ENCODE data around the gene TMEM123. TPM values are rescaled to one million over a fixed set of nuclear protein-coding genes. Genes with fewer than 3 reads are reported as not detected.
A peak's percentile ranks its signal among the peaks of the same experiment; 100 is the strongest.

TMEM123 gene
- total RNA-seq, 1 experiment from 2014 or later = 236 TPM

DNA sequence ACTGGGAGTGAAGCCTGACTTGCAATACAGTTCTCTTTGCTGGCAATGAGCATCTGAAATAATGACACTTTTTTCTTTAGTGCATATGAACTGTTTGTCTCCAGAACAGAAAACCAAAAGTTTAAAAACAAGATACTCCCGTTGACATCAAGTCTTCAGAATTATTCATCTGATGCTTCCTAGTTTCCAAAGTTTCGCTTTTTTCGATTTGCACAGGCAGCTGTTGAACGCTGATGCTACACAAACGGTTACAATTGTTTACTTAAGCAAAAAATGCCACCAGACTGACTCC is 106.2 kb downstream of the TMEM123 start:
- CTCF ChIA-PET = interaction anchor here (0.5 kb wide), 1 partner anchor 12 kb away, joined by 3 read pairs; no protein-coding TSS in a partner anchor
- no TSS peak for BruUV-seq (replicated peaks)
- intact Hi-C loops (cut with micrococcal nuclease; ENCODE audit: unreplicated experiment) = loop anchor here (10.0 kb wide), 1 partner anchor 148 kb away; no protein-coding TSS in a partner anchor
- peak overlapping the region; percentile 77 for H3K4me3 Mint-ChIP-seq (ENCODE audit: low read depth, unreplicated experiment)
- H3K9me3 Mint-ChIP-seq (ENCODE audit: low read depth, unreplicated experiment) = no peaks in the 10 kb centered on the region
- DNase-seq = no peak
- peaks cover 38% of the 10 kb centered on the region for H3K36me3 Mint-ChIP-seq (ENCODE audit: insufficient read depth, unreplicated experiment)
- TF ChIP-seq, protein P1, sequence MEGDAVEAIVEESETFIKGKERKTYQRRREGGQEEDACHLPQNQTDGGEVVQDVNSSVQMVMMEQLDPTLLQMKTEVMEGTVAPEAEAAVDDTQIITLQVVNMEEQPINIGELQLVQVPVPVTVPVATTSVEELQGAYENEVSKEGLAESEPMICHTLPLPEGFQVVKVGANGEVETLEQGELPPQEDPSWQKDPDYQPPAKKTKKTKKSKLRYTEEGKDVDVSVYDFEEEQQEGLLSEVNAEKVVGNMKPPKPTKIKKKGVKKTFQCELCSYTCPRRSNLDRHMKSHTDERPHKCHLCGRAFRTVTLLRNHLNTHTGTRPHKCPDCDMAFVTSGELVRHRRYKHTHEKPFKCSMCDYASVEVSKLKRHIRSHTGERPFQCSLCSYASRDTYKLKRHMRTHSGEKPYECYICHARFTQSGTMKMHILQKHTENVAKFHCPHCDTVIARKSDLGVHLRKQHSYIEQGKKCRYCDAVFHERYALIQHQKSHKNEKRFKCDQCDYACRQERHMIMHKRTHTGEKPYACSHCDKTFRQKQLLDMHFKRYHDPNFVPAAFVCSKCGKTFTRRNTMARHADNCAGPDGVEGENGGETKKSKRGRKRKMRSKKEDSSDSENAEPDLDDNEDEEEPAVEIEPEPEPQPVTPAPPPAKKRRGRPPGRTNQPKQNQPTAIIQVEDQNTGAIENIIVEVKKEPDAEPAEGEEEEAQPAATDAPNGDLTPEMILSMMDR (IDR thresholded peaks at IDR 0.05; ENCODE audit: unreplicated experiment) = no peak
- peak overlapping the region; percentile 89 for H3K27ac Mint-ChIP-seq (ENCODE audit: unreplicated experiment)
- H3K4me1 Mint-ChIP-seq (ENCODE audit: low read depth, unreplicated experiment) = peaks cover 19% of the 10 kb centered on the region
- no peaks in the 10 kb centered on the region for H3K27me3 Mint-ChIP-seq (ENCODE audit: unreplicated experiment)

Other genes starting within 250 kb of the TMEM123 start
- gene BIRC3, start 135.3 kb downstream of the TMEM123 start, total RNA-seq (2022) = 69.4 and 85.6 TPM in 2 replicates
- 28.3 and 32.6 TPM in 2 replicates for gene BIRC2, start 105.6 kb downstream of the TMEM123 start, total RNA-seq (2022)
- gene MMP7, start 78.0 kb upstream of the TMEM123 start, total RNA-seq (2022) = 95.5 and 171 TPM in 2 replicates
- gene MMP20, start 172.6 kb upstream of the TMEM123 start, total RNA-seq (2022) = not detected in 2 replicates

Measured in Calu3 (cell line).